ENCODE measurements around the gene BTBD9.

DNA sequence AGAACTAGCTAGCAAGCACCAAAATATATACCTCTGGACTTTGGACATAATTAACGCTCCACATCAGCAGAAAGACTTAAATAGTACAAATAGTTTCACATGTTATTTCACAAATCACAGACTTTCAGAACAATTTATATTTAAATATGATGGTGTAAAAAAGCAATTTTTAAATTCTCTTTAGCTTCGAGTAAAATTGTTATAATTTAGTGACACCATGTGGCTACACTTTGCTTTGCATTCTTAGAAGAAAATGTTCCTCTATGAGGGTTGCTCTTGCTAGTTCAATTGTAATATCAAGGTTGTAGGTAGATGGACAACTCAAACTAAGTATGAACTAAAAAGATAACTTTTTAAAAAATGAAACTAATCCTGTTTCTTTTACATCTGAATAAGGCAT lies 69.0 kb downstream of the BTBD9 start:
- TF ChIP-seq, protein P1, sequence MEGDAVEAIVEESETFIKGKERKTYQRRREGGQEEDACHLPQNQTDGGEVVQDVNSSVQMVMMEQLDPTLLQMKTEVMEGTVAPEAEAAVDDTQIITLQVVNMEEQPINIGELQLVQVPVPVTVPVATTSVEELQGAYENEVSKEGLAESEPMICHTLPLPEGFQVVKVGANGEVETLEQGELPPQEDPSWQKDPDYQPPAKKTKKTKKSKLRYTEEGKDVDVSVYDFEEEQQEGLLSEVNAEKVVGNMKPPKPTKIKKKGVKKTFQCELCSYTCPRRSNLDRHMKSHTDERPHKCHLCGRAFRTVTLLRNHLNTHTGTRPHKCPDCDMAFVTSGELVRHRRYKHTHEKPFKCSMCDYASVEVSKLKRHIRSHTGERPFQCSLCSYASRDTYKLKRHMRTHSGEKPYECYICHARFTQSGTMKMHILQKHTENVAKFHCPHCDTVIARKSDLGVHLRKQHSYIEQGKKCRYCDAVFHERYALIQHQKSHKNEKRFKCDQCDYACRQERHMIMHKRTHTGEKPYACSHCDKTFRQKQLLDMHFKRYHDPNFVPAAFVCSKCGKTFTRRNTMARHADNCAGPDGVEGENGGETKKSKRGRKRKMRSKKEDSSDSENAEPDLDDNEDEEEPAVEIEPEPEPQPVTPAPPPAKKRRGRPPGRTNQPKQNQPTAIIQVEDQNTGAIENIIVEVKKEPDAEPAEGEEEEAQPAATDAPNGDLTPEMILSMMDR (IDR thresholded peaks at IDR 0.05), result peak in 11 of 12 donors; percentile 15 to 51 (median 32)
- TF ChIP-seq POLR2A (IDR thresholded peaks at IDR 0.05), result no peak
